ENCODE results near the gene ZNF529.
"Not testable (repeated sequence)": the region's sequence is repeated elsewhere in the genome, so short reads cannot be mapped to it uniquely, and the experiment has no call there.

Gene ZNF529

GRCh38 chr19:36573020-36573894 is at the start of gene ZNF529:
ZNF529 (minus strand) TSS chr19:36573292; CDS start chr19:36572346, 946 bp downstream.
- peak; percentile 77 for DNase-seq (ENCODE audit: low read depth)

DNA sequence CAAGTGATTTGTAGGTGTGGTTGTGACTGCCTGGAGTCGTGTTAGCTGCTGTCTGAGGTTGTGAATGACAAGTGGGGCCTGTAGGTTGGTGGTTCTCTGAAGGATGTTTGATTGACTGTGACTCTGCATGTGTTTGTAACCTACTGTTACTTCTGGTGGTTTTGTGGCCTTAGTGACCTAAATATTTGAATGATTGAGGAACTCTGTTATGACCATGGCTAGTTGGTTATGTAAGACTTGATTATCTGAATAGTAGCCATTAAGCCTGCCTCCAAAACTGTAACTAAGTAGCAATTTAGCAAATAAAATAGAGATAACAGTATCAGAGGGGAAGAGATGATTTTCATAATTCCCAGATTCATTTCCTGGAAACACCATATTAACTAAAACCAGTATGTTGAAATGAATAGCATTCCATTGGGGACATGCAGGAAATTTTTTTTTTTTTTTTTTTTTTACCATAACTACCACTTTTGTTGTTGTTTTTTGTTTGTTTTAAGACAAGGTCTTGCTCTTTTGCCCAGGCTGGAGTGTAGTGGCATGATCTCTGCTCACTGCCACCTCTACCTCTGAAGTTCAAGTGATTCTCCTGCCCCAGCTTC is 32.9 kb upstream of the ZNF529 start:
- no peak for DNase-seq (ENCODE audit: low read depth)

DNA sequence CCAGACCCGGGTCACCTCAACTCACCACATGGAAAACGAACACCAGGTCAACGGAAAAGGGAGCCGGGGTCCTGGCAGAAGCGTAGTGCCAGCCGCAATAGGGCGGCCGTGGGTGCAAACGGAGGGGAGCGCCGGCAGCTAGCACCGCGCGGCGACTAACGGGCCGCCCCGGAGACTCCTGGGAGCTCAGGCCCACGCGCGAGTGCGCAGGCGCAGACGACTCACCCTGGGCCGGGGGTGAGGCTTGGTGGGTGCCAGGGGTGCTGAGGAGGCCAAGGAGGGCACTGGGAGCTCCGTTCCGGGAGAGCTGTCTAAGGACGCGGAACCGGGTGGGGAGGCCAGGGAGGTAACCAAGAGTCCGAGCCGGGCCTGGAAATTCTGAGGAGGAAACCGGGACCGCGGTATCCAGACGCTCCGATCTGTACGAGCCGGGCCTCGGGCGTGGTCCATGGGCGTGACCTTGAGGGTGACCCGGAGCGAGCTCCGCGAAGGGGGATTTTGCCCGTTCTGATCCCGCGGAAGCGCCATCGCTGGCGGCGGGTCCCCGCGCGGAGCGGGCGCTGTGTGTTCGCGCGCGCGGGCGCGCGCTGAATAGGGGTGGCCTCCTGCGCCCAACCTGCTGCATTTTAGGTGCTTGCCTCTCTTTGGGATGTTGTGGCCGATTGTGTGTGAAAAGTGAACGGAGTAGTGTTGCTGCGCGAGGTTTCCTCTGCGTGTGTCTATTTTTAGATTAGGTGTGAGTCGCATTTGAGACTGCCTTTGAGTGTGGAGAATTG is 32.2 kb upstream of the ZNF529 start, which contains the start of gene ZNF382:
Gene ZNF382, plus strand, starts transcription at position 213 of the 776 bp plus-strand sequence. CDS start 4,602 bp downstream, outside the sequence.
- peak; percentile 82 for DNase-seq (ENCODE audit: low read depth)

DNA sequence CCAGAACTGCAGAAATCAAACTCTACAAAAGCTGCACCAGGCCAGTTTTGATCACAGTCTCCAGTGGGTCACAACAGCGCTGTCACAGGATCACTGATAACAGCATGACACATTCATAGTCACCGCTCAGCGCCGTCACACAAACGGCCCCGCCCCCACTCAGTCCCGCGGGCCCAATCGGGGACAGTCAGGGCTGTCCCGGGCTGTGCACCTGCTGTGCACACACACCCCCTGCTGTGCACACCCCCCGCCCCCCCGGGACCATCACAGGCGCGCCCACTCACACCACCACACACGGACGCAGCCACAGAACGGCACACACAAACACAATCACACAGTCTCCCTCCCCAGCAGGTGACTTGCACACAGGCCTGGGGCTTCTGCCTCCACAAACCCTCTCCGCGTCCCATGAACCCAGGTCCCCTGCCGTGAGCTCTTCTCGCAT is 31.6 kb upstream of the ZNF529 start:
- DNase-seq (ENCODE audit: low read depth) = peak; percentile 79

DNA sequence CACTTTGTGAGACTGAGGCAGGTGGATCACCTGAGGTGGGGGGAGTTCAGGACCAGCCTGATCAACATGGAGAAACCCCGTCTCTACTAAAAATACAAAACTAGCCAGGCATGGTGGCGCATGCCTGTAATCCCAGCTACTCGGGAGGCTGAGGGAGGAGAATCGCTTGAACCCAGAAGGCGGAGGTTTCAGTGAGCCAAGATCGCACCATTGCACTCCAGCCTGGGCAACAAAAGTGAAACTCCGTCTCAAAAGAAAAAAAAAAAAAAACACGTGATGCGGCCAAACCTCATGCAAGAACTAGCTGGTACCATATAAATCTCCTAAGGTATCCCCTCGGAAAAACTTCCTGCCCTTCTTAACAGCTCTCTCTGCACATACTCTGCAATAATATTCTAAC is 29.6 kb upstream of the ZNF529 start:
- DNase-seq (ENCODE audit: low read depth) = not testable (repeated sequence)

- DNase-seq (ENCODE audit: low read depth) = no peak
Measured at GRCh38 chr19:36579255-36579654, 6.2 kb upstream of the ZNF529 start.

- DNase-seq (ENCODE audit: low read depth) = no peak
Measured at GRCh38 chr19:36577271-36577996, 4.3 kb upstream of the ZNF529 start.

- DNase-seq (ENCODE audit: low read depth) = no peak
Measured at GRCh38 chr19:36574741-36575140, 1.6 kb upstream of the ZNF529 start.

GRCh38 chr19:36573895-36574720 is 1.0 kb upstream of the ZNF529 start:
- DNase-seq (ENCODE audit: low read depth) = no peak

GRCh38 chr19:36572593-36573019 is 486 bp downstream of the ZNF529 start:
- DNase-seq (ENCODE audit: low read depth) = no peak

DNA sequence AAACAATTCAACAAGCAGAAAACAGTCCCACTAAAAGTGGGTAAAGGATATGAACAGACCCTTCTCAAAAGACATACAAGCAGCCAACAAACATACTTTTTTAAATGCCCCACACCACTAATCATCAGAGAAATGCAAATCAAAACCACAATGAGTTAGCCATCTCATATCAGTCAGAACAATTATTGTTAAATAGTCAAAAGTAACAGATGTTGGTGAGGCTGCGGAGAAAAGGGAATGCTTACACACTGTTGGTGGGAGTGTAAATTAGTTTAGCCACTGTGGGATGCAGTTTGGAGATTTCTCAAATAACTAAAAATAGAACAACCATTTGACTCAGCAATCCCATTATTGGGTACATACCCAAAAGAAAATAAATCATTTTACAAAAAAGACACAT is 8.7 kb downstream of the ZNF529 start:
- DNase-seq (ENCODE audit: low read depth) = no peak

DNA sequence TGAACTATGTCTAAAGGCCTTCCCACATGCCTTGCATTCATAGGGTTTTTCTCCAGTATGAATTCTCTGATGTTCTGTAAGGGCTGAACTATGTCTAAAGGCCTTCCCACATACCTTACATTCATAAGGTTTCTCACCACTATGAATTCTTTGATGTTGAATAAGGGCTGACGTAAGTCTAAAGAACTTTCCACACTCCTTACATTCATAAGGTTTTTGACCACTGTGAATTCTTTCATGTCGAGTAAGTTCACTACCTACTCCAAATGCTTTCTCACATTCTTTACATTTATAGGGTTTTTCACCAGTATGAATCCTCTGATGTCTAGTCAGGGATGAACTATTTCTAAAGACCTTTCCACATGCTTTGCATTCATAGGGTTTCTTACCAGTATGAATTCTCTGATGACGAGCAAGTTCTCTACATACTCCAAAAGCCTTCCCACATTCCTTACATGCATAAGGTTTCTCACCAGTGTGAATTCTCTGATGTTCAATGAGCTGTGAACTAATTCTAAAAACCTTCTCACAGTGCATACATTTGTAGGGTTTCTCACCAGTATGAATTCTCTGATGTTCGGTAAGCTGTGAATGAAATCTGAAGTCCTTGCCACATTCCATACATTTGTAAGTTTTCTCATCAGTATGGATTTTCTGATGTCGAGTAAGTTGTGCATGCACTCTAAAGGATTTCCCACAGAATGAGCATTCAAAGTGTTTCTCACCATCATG is 25.9 kb downstream of the ZNF529 start:
- DNase-seq (ENCODE audit: low read depth) = no peak

DNA sequence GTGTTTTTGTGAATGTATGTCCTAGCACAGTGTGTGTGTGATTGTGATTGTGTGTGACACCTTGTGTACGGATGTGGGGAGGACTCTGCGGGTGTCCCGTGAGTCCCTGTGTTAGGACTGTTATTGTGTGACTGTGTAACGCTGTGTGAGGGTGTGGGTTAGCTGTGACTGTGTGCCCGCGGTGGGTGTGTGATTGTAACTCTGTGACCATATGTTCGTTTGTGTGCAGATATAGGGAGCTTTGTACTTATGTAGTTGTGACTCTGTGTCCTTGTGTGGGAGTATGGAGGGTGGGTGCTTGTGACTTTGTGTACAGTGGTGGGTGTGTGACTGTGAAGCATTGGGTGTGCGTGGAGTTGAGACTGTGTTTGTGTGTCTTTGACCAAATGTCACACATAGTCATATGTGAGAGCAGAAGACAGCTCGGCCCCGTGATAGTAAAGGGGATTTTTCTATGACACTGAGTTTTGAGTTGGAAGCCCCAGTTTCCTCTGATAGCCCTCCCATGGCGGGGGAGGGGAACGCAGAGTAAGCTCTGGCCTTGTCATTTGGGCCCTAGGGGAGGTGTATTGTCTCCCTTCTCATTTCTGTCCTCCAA is 44.1 kb downstream of the ZNF529 start:
- peak; percentile 1 for DNase-seq (ENCODE audit: low read depth)

GRCh38 chr19:36528194-36528920 is 44.7 kb downstream of the ZNF529 start, which contains the start of gene ZNF260:
ZNF260 (minus strand) TSS chr19:36528271; CDS start chr19:36515238, 13,033 bp downstream.
- peak; percentile 94 for DNase-seq (ENCODE audit: low read depth)

DNA sequence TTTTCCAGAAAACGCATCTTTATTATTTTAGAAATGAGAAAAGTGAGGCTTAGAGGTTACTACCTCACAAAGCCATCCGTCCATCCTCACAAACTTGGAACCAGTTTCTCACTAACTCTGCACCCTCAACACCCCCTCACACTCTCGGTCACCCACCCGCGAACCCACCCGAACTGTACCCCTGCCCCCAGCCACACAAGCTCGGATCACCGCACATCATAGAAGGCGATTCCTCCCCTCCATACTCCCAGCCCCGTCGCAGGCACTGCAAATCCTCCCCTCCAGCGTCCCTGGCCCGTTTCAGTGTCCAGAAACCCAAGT is 45.3 kb downstream of the ZNF529 start:
- no peak for DNase-seq (ENCODE audit: low read depth)

DNA sequence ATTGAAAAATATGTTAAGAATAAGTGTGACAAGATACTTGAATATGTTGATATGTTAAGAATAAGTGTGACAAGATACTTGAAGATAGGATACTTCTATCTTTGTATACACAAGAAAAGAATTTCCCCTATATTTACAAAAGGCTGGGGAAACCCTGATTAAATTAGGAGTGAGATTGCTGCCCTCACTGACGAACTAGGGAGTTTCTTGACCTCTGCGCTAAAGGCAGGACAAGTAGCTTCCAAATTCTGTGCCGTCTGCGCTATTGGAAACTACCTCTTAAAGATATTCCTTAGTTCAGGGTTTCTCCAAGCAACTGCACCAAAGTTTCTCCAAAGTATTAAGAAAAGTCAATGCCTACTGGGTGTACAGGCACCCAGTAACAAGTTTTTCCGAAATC is 45.8 kb downstream of the ZNF529 start:
- DNase-seq (ENCODE audit: low read depth) = no peak

GRCh38 chr19:36526581-36526980 is 46.5 kb downstream of the ZNF529 start:
- DNase-seq (ENCODE audit: low read depth) = no peak

GRCh38 chr19:36524617-36525016 is 48.5 kb downstream of the ZNF529 start:
- DNase-seq (ENCODE audit: low read depth) = no peak

DNA sequence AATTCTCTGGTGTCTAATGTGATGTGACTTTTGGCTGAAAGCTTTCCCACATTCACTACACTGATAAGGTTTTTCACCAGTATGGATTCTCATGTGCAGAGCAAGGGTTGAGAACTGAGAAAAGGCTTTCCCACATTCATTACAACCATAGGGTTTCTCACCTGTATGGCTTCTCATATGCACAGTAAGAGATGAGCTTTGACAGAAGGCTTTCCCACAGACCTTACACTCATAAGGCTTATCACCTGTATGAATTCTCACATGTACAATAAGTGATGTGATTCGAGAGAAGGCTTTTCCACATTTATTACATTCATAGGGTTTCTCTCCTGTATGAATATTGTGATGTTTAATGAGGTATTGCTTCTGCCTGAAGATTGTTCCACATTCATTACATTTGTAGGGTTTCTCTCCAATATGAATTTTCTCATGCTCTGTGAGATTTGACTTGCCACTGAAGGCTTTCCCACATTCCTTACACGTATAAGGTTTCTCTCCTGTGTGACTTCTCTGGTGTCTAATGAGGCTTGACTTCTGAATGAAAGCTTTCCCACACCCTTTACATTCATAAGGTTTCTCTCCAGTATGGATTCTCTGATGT is 59.0 kb downstream of the ZNF529 start:
- DNase-seq (ENCODE audit: low read depth) = no peak
